ELF-1 (cell line): Measurements from ENCODE around the gene NOTCH4.
"Not testable (repeated sequence)": the region's sequence is repeated elsewhere in the genome, so short reads cannot be mapped to it uniquely, and the experiment has no call there.

ENCODE experiments used
- DNase-seq: peaks from one replicate; pipeline ENCODE4 v3.0.0-alpha.2; 2016; ENCODE audit warnings: low read depth, low spot score

NOTCH4 gene

DNA sequence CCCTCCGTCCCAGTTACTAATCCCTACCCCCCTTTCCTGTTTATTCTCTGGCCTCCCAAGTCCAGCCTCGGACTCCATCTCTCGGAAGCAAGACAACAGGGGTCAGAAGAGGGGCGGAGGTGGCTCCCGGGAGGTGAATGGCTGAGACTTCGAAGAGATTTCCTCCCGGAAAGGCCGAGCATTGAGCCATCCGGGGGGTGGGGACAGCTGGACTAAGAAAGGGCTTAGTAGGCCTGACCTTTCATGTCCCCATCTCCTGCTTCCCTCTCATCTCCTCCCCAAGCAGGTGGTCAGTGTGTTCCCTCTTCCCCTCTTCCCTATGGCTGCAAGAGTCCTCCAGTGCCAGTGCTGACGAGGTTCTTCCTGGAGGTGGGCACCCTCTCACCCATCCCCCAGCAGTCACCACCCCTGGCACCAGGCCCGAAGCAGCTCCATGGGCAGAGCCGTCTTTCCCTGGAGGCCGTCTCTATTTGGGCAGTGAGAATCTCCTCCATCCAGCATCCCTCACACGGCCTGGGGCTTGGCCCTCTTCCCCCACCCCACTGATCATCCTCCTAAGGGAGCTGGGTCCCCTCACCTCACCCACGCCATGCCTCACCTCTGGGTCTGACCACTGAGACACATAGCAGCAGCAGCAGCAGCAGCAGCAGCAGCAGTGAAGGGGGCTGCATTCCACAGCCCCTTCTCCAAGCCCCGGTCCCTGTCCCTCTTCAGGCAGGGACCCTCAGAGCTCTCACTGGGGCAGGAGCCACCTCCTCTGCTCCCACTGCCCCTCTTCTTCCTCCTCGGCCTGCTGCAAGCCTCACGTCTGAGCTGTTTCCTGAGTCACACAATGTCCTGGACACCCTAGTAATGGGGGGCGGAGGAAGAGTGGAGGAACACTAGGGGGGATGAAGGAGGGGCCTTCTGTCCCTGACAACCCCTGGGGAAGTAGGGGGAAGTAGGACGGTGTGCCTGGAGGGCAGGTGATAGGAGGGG lies at the start of gene NOTCH4:
Gene NOTCH4, minus strand, starts transcription at position 810 of the 978 bp plus-strand sequence. Its CDS starts 139 bp downstream, at position 671.
- DNase-seq = no peak

DNA sequence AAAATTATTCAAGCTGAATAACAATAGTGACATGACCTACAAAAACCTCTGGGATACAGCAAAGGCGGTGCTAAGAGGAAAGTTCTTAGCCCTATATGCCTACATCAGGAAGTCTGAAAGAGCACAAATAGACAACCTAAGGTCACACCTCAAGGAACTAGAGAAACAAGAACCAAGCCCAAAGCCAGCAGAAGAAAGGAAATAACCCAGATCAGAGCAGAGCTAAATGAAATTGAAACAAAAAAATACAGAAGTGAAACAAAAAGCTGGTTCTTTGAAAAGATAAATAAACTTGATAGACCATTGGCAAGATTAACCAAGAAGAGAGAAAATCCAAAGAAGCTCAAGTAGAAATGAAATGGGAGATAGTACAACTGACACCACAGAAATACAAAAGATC lies 47.6 kb upstream of the NOTCH4 start:
- no peak for DNase-seq

DNA sequence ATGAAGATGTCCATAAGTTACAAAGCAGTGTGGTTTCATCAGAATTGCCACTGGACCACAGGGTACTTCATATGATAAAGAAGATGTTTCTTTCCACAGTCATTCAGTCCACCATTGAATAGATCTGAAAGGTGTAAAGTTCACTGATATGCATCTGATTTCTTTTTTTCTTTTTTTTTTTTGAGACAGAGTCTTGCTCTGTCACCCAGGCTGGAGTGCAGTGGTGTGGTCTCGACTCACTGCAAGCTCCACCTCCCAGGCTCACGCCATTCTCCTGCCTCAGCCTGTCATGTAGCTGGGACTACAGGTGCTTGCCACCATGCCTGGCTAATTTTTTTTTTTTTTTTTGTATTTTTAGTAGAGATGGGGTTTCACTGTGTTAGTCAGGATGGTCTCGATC lies 44.6 kb upstream of the NOTCH4 start:
- not testable (repeated sequence) for DNase-seq

DNA sequence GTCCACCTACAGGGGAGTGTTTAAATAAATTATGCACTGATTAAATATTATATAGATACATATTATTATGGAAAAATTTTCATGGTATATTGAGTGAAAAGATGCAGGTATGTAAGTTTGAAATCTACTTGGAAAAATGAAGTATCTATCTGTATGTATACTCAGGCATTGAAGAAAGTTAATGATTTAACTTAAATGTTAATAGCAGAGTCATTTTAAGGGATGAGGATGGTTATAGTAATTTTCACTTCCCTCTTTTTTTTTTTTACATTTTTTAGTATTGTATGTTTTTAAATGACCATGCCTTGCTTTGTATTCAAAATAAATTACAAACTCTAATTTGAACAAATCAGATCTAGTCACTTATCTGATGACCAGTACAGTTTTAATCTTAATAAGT lies 43.2 kb upstream of the NOTCH4 start:
- no peak for DNase-seq

DNA sequence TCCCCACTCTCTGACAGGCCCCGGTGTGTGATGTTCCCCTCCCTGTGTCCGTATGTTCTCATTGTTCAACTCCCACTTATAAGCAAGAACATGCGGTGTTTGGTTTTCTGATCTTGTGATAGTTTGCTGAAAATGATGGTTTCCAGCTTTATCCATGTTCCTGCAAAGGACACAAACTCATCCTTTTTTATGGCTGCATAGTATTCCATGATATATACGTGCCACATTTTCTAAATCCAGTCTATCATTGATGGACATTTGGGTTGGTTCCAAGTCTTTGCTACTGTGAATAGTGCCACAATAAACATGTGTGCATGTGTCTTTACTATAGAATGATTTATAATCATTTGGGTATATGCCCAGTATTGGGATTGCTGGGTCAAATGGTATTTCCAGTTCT lies 33.4 kb upstream of the NOTCH4 start:
- not testable (repeated sequence) for DNase-seq

DNA sequence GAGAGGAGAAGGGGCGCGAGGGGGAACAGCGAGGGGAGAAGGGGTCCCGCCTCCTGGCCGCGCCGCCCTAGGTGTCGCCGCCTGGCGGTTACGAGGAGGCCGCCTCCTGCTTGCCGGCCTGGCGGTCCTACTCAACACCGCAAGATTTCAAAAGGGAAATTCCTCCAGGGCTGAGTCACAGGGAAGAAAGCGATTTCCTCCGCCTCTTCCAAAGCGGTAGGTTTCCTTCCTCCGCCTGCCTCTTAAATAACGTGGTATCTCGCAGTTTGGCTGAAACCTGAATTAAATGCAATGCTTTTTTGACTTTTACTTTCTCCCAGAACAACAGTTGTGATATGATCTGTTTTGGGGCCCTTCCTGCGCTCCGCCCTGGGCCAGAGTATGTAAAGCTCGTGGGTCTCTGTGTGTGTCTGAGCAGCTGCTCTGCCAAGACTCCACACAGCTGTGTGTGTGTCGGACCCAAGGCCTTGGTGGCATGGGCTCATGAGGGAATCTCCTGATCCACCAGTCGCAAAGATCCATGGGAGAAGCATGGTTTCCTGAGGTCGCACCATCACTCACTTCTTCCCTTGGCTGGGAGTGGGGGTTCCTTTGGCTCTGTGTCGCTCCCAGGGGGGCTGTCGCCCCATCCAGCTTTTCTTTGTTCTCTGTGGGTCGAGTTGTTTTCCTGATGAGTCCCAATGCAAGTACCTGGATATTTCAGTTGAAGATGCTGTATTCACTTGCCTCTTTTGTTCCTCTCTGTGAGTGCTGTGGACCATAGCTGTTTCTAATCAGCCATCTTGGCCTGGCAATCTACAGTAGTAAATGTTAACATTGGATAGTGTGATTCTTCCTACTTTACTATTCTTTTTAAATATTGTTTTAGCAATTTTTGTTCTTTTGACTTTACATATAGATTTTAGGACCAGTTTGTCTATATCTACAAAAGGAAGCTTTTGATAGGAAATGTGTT lies 31.6 kb upstream of the NOTCH4 start:
- DNase-seq = peak; percentile 90

DNA sequence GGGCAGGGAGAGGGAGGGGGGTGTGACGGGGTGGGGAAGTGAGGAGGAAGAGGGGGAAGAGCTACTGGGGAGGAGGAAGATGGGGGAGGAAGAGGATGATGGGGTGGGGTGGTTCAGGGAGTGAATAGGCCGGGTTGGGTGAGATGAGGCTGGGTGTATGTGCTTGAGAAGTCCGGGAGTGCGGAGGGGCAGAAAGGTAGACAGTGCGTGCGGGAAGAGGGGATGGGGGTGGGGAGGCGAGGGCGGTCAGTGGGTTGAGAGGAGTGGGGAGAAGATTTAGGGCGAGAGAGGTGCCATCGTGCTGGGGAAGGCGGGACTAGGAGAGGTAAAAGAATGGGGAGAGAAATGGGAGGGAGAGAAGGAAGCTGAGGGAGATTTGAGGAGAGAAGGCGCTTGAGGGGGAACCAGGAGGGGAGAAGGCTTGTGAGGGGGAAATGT lies 30.9 kb upstream of the NOTCH4 start:
- DNase-seq = no peak

DNA sequence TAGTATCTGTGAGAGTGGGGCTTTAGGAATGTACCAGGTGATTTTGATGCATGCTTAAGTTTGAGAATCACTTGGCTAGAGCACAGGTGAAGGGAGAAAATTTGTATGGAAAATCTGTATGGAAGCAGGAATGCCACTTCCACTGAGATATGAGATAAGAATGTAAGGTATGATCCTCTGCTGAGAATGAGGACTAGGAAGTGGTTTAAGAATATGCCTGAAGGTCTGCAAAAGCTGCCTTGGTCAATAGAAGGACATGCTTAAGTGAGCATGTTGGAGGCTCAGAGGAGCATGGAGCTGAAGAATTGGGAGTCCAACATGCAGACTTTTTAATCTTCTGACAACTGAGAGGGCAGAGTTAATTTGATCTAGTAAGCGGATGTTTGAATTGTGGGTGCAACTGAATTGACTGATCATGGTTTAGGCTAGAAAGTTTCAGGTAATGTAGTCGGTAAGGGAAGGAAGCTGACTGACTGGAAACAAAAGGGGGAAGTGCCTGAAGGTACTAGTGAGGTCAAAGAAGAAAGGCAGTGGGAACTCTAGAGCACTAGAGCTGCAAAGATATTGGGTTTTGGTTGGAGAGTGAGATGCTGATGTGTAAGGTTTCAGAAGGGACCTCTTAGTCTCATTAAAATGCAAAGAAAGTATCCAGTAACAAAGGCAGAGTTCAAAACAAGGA lies 28.6 kb upstream of the NOTCH4 start:
- DNase-seq = no peak

DNA sequence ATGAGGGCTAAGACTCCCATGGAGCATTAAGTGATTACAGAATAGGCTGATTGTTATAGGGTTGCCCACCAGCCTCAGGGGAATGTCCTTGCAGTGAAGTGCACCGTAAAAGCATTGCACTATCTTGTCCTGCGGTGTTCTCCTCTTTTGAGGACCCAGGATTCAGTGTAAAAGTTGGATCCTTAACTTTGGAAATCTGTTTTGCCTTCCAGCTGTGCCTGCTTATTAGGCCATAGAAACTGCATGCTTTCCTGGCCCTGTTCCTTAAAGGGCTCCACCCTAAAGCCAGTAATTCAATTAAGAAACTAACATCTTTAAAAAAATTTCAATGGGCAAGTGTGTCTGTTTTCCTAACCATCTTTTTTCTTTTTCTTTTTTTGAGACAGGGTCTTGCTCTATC lies 25.4 kb upstream of the NOTCH4 start:
- DNase-seq = no peak

DNA sequence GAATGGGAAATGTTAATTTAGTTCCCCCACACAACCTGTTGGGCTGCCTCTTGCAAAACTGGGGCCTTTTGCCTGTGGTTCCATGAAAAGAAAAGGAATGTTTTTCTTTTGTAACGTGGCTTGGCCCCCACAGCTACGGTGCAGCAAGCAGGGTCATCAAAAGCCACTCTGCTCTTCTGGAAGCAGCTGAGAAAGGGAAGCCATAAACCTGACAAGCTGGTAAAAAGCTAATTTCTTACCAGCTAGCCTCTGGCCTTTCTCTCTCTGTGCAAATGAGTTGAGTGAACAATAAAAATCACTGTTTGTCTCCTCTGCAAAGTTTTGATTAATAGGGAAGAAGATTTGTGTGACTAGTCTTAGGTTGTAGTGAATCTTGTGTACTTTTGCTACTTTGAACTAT lies 23.5 kb upstream of the NOTCH4 start:
- no peak for DNase-seq

DNA sequence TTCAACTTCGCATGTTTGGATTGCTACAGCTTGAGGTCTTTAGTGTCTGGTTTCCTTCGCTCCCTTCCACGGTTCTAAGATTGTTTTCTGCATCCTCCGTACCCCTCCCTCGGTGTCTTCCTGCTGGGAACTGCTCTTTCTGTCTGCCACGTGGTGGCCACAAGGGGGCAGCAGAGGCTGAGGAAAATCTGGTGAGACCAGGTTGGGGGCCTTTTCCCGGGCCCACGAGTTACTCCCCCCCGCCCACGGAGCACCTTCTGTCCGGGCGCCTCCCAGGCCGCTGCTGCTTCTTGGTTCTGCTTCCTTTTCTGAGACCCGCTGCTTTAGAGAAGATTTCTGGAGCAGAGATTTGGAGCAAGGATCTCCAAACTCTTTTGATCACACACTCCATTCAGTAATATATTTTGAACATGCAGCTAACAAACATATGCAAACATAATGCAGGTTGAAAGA lies 21.1 kb upstream of the NOTCH4 start:
- DNase-seq = peak; percentile 75

DNA sequence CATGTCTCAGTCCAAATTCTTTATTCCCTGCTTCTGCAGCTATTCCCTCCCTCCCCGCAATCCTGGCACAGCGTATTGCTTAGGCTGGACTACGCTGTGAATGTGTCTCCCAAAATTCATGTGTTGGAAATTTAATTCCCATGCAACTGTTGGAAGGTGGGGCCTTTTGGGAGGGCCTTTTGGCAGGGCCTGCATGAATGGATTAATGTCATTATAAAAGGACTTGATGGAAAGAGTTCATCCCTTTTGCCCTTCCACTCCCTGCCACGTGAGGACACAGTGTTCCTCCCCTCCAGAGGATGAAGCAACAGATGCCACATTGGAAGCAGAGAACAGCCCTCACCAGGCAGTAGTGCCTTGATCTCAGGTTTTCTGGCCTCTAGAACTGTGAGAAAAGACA lies 20.4 kb upstream of the NOTCH4 start:
- no peak for DNase-seq

DNA sequence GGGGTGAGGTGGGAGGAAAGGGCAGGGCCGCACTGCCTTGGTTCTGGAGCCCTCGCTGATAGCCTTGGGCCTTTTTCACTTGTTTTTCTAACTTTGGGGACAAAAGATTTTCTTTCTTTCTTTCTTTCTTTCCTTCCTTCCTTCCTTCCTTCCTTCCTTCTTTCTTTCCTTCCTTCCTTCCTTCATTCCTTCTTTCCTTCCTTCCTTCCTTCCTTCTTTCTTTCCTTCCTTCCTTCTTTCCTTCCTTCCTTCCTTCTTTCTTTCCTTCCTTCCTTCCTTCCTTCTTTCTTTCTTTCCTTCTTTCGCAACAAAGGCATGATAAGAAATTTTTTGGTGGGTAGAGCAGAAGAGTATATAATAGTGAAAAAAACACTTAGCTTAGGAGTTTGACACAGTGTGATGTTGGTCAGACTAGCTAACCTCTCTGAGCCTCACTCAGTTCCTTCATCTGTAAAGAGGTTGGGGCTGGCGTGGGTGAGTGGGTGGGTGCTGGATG lies 18.5 kb upstream of the NOTCH4 start:
- not testable (repeated sequence) for DNase-seq

DNA sequence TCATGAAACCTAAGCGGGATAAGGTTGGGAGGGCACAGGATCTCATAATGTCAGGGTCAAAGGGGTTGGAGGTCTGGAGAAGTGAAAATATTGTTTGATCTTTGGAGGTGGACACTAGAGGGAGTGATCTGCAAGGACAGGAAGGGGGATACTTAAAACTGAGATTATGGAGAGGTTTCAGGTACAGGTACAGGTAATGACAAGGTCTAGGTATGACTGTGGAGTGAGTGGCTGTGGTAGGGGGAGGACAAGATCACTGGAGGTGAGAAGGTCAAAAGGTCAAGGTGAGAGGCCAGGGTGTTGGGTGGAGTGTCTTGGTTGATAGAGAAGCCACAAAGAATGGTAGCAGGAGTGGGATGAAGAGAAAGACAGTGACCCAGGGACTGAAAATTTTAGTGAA lies 16.8 kb upstream of the NOTCH4 start:
- no peak for DNase-seq

DNA sequence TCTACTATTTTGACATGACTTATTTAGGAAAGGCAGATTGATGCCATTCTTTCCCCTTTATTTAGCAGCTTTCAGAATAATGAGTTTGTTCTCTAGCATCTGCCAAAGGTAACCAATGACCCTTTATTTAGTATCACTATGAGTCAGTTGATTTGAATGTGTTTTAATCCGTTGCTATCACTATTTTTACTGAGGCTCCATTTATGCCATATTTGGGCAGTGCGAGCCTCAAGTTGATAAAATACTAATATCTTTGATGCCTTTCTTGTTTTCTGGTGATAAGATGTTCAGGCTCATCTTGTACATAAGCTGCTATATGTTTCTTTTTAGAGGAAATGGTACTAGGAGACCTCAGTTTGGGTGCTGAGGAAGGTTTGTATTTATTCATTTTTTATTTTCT lies 15.6 kb upstream of the NOTCH4 start:
- DNase-seq = no peak

DNA sequence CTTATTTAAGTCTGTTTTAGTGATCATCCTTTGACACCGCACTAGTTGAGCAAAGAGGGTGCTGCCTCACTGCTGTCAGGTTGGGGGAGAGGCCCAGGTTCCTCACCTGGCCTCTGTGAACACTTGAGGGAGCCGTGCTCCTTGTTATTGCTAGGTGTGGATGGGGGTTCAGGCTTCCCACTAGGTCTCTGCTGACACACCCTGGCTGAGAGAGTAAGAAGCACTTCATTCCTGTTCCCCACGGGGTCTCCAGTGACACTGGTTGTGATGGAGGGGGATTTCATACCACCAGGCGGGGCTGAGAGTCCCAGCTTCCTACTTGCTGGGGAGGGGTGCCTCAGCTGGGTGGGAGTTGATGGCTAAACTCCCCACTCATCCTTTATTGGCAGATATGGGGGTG lies 11.1 kb upstream of the NOTCH4 start:
- no peak for DNase-seq

DNA sequence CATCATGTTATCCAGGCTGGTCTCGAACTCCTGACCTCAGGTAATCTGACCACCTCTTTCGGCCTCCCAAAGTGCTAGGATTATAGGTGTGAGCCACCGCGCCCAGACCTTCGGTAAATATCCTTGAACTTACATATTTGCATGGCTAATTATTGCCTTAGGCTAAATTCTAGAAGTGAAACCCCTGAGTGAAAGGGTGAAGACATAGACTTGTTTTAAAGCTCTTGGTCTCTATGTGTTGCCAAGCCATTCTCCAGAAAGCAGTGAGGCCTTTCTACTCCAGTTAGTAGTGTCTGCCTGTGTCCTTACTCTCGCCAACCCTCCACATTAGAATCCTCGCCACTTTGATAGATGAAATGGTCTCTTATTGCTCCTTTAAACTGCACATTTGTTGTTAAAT lies 2.6 kb upstream of the NOTCH4 start:
- DNase-seq = no peak

DNA sequence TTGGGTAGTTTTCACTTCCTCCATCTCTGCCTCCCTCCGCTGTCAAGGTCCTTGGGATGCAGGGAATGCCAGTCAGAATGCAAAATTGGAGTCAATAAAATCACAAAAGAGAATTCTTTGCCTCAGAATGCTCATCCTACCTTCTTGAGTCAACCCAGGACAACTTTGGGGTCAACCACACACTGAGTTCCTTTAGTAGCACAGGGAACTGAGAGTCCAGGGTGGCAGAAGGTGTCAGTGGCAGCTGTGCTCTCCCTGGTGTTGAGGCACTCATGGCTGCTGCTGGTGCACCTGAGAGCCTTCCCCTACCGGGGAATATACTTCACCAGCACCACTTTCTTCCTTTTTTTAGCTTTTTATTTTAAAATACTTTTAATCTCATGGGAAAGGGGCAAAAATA lies 829 bp upstream of the NOTCH4 start:
- DNase-seq = no peak

DNA sequence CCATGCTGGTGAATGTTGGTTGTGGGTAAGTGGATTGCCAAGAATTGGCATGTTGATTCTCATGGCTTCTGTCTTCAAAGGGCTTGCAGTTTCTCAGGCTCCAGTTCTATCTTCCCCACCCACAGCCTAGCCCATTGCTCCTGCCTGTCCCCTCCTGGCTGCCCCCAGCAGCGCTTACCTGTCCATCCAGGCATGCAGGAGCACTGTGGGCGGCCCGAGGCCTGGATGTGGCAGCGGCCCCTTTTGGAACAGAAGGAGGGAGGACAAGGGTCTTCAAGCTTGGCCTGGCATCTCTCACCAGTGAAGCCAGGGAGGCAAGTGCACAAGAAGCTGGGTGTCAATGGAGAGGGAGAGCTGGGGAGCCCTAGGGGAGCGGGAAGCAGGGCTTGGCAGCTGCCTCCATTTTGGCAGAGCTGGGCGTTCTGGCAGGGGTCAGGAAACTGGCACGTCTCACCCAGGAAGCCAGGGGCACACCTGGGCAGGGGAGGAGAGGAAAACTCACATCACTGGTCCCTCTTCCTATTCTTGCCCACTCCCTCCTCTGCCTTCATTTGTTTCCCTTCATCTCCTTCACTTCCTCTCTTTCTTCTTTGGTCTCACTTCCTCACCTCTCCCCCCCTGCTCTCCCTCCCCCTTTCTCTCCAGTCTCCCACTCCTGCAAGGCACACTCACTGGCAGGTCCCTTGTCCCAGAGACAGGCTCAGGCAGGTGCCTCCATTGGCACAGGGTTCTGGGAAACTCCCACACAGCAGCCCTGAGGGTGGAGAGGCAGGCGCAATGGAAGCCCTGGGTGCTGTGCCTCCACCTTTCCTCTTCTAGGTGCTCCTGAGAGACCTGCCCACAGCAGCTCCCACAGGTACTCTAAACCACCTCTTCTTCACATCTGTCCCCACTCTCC lies 1.3 kb downstream of the NOTCH4 start:
- no peak for DNase-seq

DNA sequence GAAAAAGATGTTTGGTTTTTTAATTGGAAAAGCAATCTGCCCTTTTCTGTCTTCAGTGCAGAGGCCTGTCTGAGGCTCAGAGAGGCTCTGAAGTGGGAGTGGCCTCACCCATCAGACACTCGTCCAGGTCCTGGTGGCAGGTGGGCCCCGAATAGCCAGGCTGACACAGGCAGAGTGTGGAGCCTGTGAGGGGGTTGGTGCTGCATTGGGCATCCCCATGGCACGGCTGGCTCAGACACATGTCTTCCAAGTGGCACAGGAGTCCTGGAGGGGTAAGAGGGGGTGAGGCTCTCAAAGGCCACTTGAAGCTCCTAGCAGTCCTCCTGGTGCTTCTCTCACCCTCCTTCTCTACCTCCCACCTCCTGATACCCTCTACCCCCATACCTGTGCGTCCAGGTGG lies 3.8 kb downstream of the NOTCH4 start:
- DNase-seq = no peak
